ENCODE results near the gene EFL1. TPM values are rescaled to one million over a fixed set of nuclear protein-coding genes. Genes with fewer than 3 reads are reported as not detected.

Gene EFL1
- total and polyA plus RNA-seq, 9 of the 15 experiments (the other 6 are each of a cell fraction or from before 2014, with no cell fraction given): 4.8 to 32.5 (median 16.9) TPM

GRCh38 chr15:82196353-82196752 lies 66.2 kb downstream of the EFL1 start (continued):
- TF ChIP-seq RERE (CRISPR knock-in tag; IDR thresholded peaks at IDR 0.05; ENCODE audit: borderline replicate concordance) (no peak), C11orf30 (IDR thresholded peaks at IDR 0.05; ENCODE audit: low read depth) (0 out of 2 replicates have a peak, but pooled peaks have one; percentile 19), PRPF4 (IDR thresholded peaks at IDR 0.05; ENCODE audit: insufficient read depth, low read depth, low read length, poor library complexity, severe bottlenecking) (no peak), ZNF316 (IDR thresholded peaks at IDR 0.05) (peak; percentile 51; the same call in 1 of the 2 replicates), ZFPM2 (CRISPR knock-in tag; IDR thresholded peaks at IDR 0.05) (no peak), ZFP36 (IDR thresholded peaks at IDR 0.05; ENCODE audit: low read depth, low read length, partially characterized antibody) (no peak), GTF2A2 (tag; IDR thresholded peaks at IDR 0.05) (no peak), HIVEP1 (CRISPR knock-in tag; IDR thresholded peaks at IDR 0.05) (no peak), SOX6 (IDR thresholded peaks at IDR 0.05) (no peak), CREB1 (IDR thresholded peaks at IDR 0.05) (no peak), CREB1 (CRISPR knock-in tag; IDR thresholded peaks at IDR 0.05) (no peak), MAFG (tag; conservative IDR thresholded peaks at IDR 0.05) (no peak)

Measured in K562 (cell line).